ENCODE measurements around the gene PHF2.

The PHF2 gene

DNA sequence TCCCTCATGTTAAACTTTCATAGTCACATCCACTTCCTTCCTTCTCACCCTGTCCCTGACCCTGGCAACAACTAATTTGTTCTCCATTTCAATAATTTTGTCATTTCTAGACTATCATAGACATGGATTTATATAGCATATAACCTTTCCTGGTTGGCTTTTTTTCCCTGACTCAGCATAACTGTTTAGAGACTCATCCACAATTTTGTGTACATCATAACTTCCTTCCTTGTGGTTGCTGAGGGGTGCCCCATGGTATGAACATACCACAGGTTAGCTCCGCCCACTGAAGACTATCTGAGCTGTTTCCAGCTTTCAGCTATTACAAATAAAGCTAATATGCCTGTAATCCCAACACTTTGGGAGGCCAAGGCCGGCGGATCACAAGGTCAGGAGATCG lies 137.3 kb downstream of the PHF2 start:
- Histone ChIP-seq H3K4me1 (ENCODE audit: low read length) (no peaks in the 10 kb centered on the region), H3F3A (ENCODE audit: insufficient read depth, low read length) (no peaks in the 10 kb centered on the region), H3K9me2 (replicated peaks; ENCODE audit: insufficient read depth, low read length) (no peaks in the 10 kb centered on the region), H3K9ac (ENCODE audit: low read length) (no peak overlapping the region), H3K36me3 (replicated peaks; ENCODE audit: insufficient read depth, low read length) (no peaks in the 10 kb centered on the region), H3K4me3 (ENCODE audit: low read length) (no peak overlapping the region), H4K20me1 (ENCODE audit: insufficient read depth, low read length) (no peaks in the 10 kb centered on the region), H3K9me3 (replicated peaks; ENCODE audit: insufficient read depth, low read length) (no peaks in the 10 kb centered on the region), H3K79me2 (ENCODE audit: low read length) (no peaks in the 10 kb centered on the region), H3K27ac (ENCODE audit: low read length) (no peak overlapping the region), H3K4me2 (ENCODE audit: low read depth, low read length) (no peak overlapping the region), H3K27me3 (replicated peaks; ENCODE audit: insufficient read depth, low read length) (no peaks in the 10 kb centered on the region), H2AFZ (ENCODE audit: low read length) (no peak overlapping the region)
- no peak for DNase-seq
- TF ChIP-seq EZH2 (optimal IDR thresholded peaks at IDR 0.05; ENCODE audit: low read depth, low read length) (no peak), EZH2phosphoT487 (IDR thresholded peaks at IDR 0.05; ENCODE audit: low read length) (no peak)
- TF ChIP-seq, protein P1, sequence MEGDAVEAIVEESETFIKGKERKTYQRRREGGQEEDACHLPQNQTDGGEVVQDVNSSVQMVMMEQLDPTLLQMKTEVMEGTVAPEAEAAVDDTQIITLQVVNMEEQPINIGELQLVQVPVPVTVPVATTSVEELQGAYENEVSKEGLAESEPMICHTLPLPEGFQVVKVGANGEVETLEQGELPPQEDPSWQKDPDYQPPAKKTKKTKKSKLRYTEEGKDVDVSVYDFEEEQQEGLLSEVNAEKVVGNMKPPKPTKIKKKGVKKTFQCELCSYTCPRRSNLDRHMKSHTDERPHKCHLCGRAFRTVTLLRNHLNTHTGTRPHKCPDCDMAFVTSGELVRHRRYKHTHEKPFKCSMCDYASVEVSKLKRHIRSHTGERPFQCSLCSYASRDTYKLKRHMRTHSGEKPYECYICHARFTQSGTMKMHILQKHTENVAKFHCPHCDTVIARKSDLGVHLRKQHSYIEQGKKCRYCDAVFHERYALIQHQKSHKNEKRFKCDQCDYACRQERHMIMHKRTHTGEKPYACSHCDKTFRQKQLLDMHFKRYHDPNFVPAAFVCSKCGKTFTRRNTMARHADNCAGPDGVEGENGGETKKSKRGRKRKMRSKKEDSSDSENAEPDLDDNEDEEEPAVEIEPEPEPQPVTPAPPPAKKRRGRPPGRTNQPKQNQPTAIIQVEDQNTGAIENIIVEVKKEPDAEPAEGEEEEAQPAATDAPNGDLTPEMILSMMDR (IDR thresholded peaks at IDR 0.05; ENCODE audit: low read length), result no peak

DNA sequence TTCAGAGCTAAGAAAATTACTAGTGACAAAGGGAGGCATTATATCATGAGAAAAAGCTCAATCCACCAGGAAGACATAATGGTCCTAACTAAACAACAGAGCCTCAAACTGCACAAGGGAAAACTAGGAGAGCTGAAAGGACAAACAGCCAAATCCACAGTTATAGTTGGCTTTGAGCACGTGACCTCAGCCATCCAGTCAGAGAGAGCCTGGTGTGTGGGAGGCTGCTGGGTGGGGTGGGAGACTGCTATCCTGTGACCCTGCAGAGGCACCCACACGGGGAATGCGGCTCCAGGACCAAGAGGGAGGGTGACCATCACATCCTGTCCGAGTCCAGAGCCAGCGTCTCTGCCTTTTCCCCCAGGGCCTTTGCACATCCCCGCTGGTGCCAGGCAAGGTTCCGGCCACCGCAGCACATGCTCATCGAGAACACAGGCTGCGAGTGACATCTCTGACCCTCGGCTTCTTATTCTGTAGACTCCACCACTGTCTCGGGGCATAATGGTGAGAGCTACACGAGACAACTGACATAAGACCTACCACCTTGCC lies 145.1 kb downstream of the PHF2 start:
- no peak overlapping the region for H3K9ac ChIP-seq (ENCODE audit: low read length)
- no peak for DNase-seq
- TF ChIP-seq EZH2phosphoT487 (IDR thresholded peaks at IDR 0.05; ENCODE audit: low read length) (no peak), EZH2 (optimal IDR thresholded peaks at IDR 0.05; ENCODE audit: low read depth, low read length) (no peak)
- TF ChIP-seq, protein P1 (IDR thresholded peaks at IDR 0.05; ENCODE audit: low read length), result no peak
- no peaks in the 10 kb centered on the region for H3K4me1 ChIP-seq (ENCODE audit: low read length)
- no peak overlapping the region for H3K4me2 ChIP-seq (ENCODE audit: low read depth, low read length)
- no peaks in the 10 kb centered on the region for H3K27me3 ChIP-seq (replicated peaks; ENCODE audit: insufficient read depth, low read length)
- no peaks in the 10 kb centered on the region for H3K36me3 ChIP-seq (replicated peaks; ENCODE audit: insufficient read depth, low read length)
- no peak overlapping the region for H3K27ac ChIP-seq (ENCODE audit: low read length)
- no peak overlapping the region for H3K4me3 ChIP-seq (ENCODE audit: low read length)
- H4K20me1 ChIP-seq (ENCODE audit: insufficient read depth, low read length), result no peaks in the 10 kb centered on the region
- H2AFZ ChIP-seq (ENCODE audit: low read length), result no peak overlapping the region
- H3K9me2 ChIP-seq (replicated peaks; ENCODE audit: insufficient read depth, low read length), result no peaks in the 10 kb centered on the region
- no peaks in the 10 kb centered on the region for H3K79me2 ChIP-seq (ENCODE audit: low read length)
- no peaks in the 10 kb centered on the region for H3K9me3 ChIP-seq (replicated peaks; ENCODE audit: insufficient read depth, low read length)
- H3F3A ChIP-seq (ENCODE audit: insufficient read depth, low read length), result no peaks in the 10 kb centered on the region

DNA sequence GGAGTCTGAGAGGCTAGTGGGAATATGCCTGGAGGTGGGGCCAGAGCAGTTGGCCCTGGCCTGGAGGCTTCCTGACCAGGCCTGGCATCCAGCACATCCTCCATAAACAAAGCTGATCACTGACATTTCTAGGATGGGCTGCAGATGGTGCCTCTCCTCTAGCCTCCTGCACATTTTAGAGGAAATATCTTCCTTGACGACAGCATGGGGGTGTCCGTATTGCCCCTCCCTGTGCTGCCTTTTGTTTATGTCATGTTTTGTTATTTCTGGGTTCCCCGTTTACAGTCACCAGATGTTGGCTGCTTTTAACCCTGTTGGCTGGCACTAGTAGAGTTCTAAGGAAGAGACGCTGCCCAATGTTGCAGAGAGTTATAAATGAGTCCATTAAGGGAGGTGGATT lies 148.5 kb downstream of the PHF2 start:
- Histone ChIP-seq H3K27me3 (replicated peaks; ENCODE audit: insufficient read depth, low read length) (no peaks in the 10 kb centered on the region), H3K4me1 (ENCODE audit: low read length) (no peaks in the 10 kb centered on the region), H3K4me2 (ENCODE audit: low read depth, low read length) (no peak overlapping the region), H3K9me2 (replicated peaks; ENCODE audit: insufficient read depth, low read length) (no peaks in the 10 kb centered on the region), H3K9ac (ENCODE audit: low read length) (no peak overlapping the region), H3K79me2 (ENCODE audit: low read length) (no peaks in the 10 kb centered on the region), H2AFZ (ENCODE audit: low read length) (no peak overlapping the region), H3K4me3 (ENCODE audit: low read length) (no peak overlapping the region), H3K36me3 (replicated peaks; ENCODE audit: insufficient read depth, low read length) (no peaks in the 10 kb centered on the region), H3K9me3 (replicated peaks; ENCODE audit: insufficient read depth, low read length) (no peaks in the 10 kb centered on the region), H3K27ac (ENCODE audit: low read length) (no peak overlapping the region), H3F3A (ENCODE audit: insufficient read depth, low read length) (no peaks in the 10 kb centered on the region), H4K20me1 (ENCODE audit: insufficient read depth, low read length) (no peaks in the 10 kb centered on the region)
- TF ChIP-seq, protein P1 (IDR thresholded peaks at IDR 0.05; ENCODE audit: low read length), result no peak
- no peak for TF ChIP-seq EZH2phosphoT487 (IDR thresholded peaks at IDR 0.05; ENCODE audit: low read length)
- TF ChIP-seq EZH2 (optimal IDR thresholded peaks at IDR 0.05; ENCODE audit: low read depth, low read length), result no peak
- no peak for DNase-seq
